IPS-NIHi7 (cell line): Measurements from ENCODE around the gene DYNC1LI2.
"Not testable (repeated sequence)": the region's sequence is repeated elsewhere in the genome, so short reads cannot be mapped to it uniquely, and the experiment has no call there.

Source experiments
- DNase-seq: peaks from one replicate; pipeline ENCODE4 v3.0.0; 2012; ENCODE audit warnings: mixed read lengths; ENCODE audit errors: extremely low spot score

The DYNC1LI2 gene

GRCh38 chr16:66696669-66697630 lies 54.5 kb downstream of the DYNC1LI2 start, which contains the start of gene CMTM4:
TSS of gene CMTM4 (minus strand) at chr16:66696743. CDS start at chr16:66696525, 218 bp downstream.
- peak; percentile 96 for DNase-seq

GRCh38 chr16:66695935-66696668 lies 55.3 kb downstream of the DYNC1LI2 start:
- peak; percentile 45 for DNase-seq

GRCh38 chr16:66695471-66695934 lies 55.9 kb downstream of the DYNC1LI2 start:
- DNase-seq, result no peak

GRCh38 chr16:66693149-66693548 lies 58.3 kb downstream of the DYNC1LI2 start:
- no peak for DNase-seq

GRCh38 chr16:66692341-66692740 lies 59.1 kb downstream of the DYNC1LI2 start:
- DNase-seq, result no peak

- DNase-seq, result no peak
These were observed 60.2 kb downstream of the DYNC1LI2 start for GRCh38 chr16:66691234-66691633.

GRCh38 chr16:66690106-66690847 lies 61.1 kb downstream of the DYNC1LI2 start:
- DNase-seq, result no peak

- no peak for DNase-seq
These were observed 62.1 kb downstream of the DYNC1LI2 start for GRCh38 chr16:66689282-66689681.

GRCh38 chr16:66687906-66688625 lies 63.3 kb downstream of the DYNC1LI2 start:
- DNase-seq, result no peak

GRCh38 chr16:66685501-66686115 lies 65.8 kb downstream of the DYNC1LI2 start:
- not testable (repeated sequence) for DNase-seq

- no peak for DNase-seq
These were observed 69.1 kb downstream of the DYNC1LI2 start for GRCh38 chr16:66682271-66682670.

- DNase-seq, result no peak
These were observed 69.7 kb downstream of the DYNC1LI2 start for GRCh38 chr16:66681676-66682075.

GRCh38 chr16:66678337-66678736 lies 73.1 kb downstream of the DYNC1LI2 start:
- DNase-seq, result no peak

GRCh38 chr16:66677836-66678235 lies 73.6 kb downstream of the DYNC1LI2 start:
- DNase-seq, result no peak

GRCh38 chr16:66677179-66677578 lies 74.2 kb downstream of the DYNC1LI2 start:
- no peak for DNase-seq

GRCh38 chr16:66676599-66676998 lies 74.8 kb downstream of the DYNC1LI2 start:
- no peak for DNase-seq

GRCh38 chr16:66673691-66674090 lies 77.7 kb downstream of the DYNC1LI2 start:
- DNase-seq, result no peak
